GM18951 (cell line): Measurements from ENCODE around the gene TRAFD1.

Source experiments
- POLR2A ChIP-seq: IDR thresholded peaks from 4 replicates; pipeline ENCODE4 v1.6.1; 2011; ENCODE audit warnings: mild to moderate bottlenecking; ENCODE audit not compliant: insufficient read length, insufficient read depth; ENCODE audit errors: extremely low read depth
- in situ Hi-C: fragments of 300-500 bp; cut with MboI; formaldehyde crosslinking; loops from one replicate; pipeline ENCODE4 v1.12.0; 2022; ENCODE audit warnings: low sequenced_read_pairs, mixed read lengths, inconsistent platforms; ENCODE audit not compliant: unreplicated experiment

The TRAFD1 gene

DNA sequence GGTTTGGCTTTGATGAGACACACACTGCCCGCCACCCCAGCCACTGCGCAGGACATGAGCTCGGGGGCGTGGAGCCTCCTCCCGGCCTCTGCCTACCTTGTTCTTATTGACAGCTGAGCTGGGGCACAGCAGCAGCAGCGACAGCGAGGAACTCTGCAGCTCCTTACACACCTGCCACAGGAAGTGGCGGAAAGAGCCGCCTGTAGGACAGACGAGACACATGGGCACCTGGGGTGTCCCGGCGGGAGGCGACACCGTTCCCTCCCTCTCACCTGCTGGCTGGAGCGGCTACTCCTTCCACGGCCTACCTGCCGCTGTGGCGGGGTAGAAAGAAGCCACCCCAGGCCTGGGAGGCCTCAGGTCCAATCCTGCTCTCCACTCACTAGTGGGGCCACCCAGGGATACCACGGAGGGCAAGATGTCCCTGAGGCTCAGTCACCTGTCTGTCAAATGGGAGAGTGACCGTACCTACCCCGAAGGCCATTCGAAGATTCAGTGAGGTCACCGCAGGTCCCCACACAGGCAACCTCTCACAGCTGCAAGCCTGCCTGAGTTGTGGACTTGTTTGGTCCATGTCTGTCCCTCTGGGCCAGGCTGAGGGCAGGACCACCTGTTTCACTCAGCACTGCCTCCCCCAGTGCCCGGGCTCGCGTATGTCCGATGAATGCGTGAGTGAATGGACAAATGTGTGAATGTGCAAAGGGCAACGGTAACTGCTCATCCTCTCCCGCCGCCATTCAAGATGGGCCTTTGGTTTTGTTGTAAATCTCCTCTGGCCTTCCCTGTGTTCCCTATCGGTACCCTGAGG, 42.6 kb downstream of the TRAFD1 start:
- no peak for TF ChIP-seq POLR2A
- in situ Hi-C loops = no loop called here

DNA sequence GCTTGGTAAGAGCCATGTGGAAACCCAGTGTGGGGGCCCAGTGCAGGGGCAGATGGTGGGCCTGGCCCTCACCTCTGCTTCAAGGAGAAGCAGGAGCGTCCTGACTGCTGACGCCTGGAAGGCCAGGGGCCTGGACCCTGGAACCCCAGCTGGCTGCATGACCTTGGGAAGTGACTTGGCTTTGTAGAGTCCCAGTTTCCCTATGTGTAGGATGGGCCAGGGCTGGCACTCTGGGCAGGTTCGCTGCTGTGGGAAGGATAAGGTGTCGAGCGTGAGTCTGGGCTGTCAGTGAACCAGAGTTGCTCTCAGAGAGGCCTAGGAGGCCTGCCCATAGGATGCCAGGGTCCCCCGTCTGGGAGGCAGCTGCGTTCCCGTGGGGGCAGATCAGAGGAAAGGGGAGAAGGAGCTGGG, 43.2 kb downstream of the TRAFD1 start:
- no peak for TF ChIP-seq POLR2A
- in situ Hi-C loops = no loop called here

DNA sequence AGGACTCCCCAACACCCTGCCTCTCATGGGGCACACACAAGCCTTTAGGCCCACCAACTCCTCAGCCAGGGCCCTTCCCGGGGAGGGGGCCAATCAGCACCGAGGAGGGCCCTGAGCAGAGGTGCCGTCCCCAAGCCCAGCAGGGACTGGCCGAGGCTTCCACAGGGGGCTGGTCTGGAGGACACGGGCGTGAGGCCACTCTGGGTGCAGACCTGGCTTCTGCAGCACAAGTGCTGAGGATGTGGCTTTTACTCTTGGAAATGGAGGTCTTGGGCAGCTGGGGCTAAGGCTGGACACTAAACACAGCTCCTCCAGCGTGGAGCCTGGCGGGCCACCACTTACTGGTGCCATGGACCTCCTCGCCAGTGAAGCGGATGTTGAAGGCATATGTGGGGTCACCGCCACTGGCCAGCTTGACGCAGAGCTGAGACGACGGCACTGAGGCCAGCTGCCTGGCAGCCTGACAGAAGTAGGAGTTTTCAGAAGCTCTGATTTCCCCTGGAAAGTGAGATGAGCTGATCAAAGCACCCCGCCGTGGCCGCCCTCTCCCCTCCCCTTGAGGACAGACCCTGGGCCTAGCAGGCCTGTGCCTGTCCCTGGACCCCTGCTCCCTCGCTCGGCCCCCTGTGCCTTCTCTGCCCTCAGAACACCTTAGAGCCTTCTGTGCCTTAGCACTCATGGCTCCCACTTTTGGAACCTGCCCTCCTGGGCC, 44.0 kb downstream of the TRAFD1 start:
- no peak for TF ChIP-seq POLR2A
- in situ Hi-C loops = no loop called here

DNA sequence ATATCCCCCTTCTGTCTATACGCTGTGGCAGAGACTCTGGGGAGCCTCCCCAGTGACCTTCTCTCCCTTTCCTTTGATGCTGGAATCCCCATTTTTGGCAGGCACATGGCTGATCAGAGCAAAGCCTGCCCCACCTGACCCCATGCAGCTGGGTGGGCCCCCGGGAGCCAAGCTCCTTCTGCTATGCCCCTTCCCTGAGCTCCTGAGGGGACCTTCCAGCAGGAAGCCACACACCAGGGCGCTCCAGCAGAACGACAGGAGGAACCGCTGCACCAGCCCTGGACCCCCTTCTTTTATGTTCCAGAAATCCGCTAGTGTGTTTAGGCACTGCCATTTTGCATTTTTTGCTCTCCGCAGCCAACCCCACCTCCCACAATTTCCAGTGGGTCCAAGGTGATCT, 44.6 kb downstream of the TRAFD1 start:
- in situ Hi-C loops = no loop called here
- TF ChIP-seq POLR2A = no peak

DNA sequence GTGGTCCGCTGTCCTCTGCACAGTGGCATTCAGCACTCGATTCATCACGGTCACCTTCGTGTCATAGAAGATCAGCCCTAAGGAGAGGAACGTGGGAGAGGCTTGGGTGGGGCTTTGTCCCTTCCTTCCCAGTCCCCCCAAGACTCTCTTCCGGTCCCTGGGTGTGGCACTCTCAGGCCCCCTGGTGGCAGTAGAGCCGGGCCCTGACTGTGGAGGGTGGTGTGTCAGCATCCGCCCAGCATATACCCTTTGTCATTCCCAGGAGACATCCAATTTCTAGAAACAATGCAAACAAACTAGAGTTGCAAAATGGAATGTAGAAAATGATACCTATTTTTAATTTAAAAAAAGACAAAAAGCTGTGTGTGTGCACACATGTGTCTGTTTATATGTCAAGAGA, 45.0 kb downstream of the TRAFD1 start:
- TF ChIP-seq POLR2A = no peak
- in situ Hi-C loops = no loop called here

DNA sequence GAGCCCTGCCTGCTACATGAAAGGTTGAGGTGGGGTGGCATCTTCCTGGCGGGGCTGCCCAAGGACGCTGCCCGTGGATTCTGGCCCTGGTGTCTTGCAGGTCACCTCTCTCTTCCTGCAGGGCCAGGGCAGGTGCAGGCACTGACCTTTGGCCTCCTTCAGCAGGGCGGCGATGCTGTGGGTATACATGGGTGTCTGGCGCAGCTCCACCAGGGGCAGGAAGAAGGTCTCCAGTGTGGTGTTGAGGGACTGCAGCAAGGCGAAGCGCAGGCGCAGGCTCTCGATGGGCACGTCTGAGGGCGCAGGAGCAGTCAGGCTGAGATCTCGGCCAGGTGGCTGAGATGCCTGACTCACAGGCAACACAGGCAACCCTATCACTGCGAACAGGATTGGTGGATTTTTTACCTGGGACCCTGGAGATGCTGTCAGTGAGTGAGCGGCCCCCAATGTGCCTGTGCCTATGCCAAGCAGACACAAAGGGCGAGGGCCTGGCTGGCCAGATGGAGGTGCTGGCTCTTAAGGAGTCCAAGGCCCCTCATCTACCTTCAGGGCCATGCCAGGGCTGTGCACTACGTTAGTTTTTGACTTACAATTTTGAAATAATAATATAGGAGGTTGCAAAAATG, 45.7 kb downstream of the TRAFD1 start:
- no peak for TF ChIP-seq POLR2A
- in situ Hi-C loops = no loop called here

DNA sequence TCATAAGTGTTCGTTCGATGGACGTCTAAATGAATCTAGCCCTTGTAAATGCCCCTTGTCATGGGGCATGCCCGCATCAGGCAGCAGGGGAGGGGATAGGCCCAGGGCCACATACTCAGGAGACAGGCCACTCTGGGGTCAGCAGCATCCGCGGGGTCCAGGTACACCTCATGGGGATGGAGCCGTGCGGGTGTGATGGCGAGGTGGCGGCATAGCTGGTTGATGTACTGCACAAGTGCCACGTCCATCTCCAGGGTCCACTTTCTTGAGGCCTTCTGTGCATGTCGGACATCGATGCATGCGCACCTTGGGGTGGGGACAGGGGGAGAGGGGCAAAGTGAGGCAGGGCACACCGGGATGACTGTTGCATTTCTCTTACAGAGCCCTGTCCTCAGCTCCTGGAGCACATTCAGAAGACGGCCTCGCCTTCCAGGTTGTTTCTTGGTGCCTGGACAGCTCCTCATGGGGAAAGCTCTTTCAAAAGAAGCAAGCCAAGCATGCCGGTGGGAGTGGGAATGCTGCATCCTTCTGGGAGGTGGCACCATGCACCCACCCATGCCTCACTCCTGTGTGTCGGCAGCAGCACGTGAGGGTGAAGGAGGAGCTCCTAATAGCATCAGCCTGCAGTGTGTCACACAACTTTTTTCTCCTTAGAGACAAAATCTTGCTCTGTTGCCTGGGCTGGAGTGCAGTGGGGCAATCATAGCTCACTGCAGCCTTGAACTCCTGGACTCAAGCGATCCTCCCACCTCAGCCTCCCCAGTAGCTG, 47.4 kb downstream of the TRAFD1 start:
- in situ Hi-C loops = no loop called here
- no peak for TF ChIP-seq POLR2A

DNA sequence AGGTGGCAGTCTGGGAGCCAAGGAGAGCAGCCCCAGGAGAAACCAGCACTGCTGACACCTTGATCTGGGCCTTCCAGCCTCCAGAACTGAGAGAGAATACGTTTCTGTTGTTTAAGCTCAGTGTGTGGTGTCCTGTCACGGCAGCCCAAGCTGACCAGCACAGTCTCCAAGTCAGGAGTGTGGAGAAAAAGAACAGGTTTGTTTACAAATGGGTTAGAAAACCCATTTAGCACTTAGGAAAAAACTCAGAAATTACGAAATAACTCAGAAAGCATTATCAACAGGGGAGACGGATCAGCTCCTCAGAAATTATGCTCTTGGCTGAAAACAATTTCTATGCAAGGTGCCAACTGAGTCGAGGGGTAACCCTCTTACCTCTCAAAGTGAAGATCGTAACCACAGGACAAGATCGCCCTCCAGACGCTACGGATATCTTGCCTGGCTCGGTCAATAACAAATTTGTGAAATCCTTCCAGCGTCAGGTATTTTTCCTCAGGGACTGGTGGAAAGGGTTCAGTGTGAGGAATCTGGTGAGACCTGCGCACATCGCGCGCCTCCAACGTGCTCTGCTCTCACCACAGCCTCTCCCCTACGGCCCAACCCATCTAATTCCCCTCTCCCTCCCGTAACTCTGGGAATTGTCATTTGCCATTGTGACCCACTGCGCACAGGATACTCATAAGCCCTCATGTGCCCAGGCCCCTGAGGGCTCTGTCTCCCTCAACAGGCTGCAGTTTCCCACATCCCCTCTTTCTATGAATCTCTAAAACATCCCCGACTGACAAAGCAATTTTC, 50.2 kb downstream of the TRAFD1 start:
- in situ Hi-C loops = no loop called here
- TF ChIP-seq POLR2A = no peak

DNA sequence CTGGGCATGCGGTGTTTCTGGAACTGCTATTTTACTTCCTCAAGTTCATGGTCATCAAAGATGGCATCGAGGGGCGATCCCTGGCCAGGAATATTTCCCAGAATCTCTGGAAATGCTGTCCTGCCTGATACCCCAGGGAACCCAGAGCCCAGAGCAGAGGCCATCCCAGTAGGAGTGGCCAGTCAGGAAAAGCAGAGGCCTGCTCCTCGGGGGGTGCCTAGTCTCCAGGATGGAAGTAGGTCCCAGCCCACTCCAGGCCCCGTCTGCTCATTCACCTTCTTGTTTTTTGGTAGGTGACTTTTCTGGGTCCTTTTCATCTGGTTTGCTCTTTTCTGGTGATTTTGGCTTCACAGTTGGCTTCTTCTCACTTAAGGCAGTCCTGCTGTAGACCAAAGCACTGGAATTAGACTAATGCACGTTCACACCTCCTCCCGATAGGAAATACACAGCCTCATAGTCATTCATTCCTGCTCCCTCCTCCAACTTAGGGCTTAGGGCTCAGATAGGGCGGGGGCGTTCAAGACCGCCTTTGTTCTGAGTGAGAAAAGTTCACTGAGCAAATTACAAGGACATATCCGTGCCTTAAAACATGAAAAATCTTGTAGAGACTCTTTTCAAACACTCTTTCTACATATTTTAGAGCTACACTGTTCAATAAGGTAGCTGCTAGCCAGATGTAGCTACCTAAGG, 51.1 kb downstream of the TRAFD1 start:
- no peak for TF ChIP-seq POLR2A
- in situ Hi-C loops = no loop called here

DNA sequence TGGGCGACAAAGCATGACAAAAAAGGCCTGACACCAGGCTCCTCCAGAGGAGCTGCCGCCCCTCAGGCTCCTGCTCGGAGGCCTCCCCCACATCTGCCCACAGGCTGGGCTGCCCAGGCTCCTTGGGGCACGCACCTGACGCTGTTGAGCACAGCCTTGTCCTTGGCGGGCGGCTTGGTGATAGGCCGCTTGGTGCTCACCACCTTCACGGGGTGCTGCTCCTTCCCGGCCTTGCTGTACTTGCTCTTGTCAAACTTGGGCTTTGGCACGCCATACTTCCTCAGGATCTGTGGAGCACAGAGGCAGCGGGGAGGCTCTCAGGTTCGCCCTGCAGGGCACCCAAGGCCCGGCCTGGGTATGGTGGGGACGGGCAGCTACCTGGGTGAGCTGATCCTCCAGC, 53.4 kb downstream of the TRAFD1 start:
- in situ Hi-C loops = no loop called here
- no peak for TF ChIP-seq POLR2A

DNA sequence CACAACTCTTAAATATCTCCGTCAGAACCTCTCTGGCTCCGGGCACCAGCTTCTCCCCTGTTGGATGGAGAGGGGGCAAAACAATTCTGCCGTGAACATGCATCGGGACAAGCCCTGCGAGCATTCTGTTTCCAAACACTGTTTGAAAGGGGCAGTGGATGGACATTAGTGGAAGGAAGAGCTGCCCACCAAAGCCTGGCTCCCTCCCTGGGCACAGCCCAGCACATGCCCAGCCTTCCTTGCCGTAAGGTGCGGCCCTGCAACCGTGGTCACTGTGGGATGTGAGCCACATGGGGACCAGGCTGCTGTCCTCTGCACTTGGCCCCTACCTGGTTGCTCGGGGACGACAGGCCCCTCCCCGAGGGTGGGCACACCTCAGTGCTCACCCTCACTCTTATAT, 54.0 kb downstream of the TRAFD1 start:
- TF ChIP-seq POLR2A = no peak
- in situ Hi-C loops = no loop called here

DNA sequence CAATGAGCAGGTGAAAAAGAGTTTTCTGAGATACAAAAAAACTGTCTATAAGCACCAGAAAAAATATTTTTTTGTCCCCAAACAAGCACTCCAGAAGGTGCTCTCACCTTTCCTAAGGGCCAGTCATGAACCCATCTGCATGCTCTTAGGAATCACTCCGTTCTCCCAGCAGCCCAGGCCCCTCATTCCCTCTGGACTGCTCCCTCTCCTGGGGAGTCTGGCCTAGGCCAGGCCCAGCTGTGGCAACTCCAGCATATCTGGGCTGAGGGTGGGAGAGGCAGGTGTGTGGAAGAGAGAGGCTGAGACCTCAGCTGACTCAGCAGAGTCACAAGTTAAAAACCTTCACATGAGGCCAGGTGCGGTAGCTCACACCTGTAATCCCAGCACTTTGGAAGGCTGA, 54.6 kb downstream of the TRAFD1 start:
- TF ChIP-seq POLR2A = no peak
- in situ Hi-C loops = no loop called here
